A673 (cell line): Measurements from ENCODE around the gene TMEM255B.

ENCODE experiments used
- EZH2 ChIP-seq: fragments of 200-600 bp; sonication (generic); IDR thresholded peaks from 2 replicates; pipeline ENCODE4 v1.6.1; 2017; ENCODE audit warnings: borderline replicate concordance, low read depth, mild to moderate bottlenecking, mixed read lengths, antibody characterized with exemption, low read length; ENCODE audit not compliant: poor library complexity, severe bottlenecking
- TF ChIP-seq, protein P1 (sequence below): fragments of 300-800, 200-600 bp; sonication (generic); conservative IDR thresholded peaks from 2 replicates; pipeline ENCODE4 v1.5.1; 2017; ENCODE audit warnings: low read depth, mild to moderate bottlenecking, antibody characterized with exemption, low read length, moderate library complexity, mixed read lengths

DNA sequence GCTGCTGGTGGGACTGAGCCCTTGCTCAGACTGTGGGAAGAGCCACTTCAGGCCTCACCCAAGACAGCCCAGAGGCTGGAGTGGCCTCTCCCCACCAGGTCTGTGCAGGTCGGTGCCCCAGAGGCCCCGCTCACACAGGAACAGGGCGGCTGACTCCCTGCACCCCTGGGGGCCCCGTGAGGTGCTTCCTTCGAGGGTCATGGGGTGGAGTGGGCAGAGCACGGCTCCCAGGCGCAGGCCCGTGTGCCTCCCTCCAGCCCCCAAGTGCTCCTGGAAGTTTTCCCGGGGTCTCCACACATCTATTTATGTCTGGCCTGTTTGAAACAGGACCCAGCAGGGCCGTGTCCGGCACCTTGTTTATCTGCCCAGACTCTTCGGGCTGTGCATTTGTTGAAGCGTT, 9.5 kb upstream of the TMEM255B start:
- TF ChIP-seq, protein P1, sequence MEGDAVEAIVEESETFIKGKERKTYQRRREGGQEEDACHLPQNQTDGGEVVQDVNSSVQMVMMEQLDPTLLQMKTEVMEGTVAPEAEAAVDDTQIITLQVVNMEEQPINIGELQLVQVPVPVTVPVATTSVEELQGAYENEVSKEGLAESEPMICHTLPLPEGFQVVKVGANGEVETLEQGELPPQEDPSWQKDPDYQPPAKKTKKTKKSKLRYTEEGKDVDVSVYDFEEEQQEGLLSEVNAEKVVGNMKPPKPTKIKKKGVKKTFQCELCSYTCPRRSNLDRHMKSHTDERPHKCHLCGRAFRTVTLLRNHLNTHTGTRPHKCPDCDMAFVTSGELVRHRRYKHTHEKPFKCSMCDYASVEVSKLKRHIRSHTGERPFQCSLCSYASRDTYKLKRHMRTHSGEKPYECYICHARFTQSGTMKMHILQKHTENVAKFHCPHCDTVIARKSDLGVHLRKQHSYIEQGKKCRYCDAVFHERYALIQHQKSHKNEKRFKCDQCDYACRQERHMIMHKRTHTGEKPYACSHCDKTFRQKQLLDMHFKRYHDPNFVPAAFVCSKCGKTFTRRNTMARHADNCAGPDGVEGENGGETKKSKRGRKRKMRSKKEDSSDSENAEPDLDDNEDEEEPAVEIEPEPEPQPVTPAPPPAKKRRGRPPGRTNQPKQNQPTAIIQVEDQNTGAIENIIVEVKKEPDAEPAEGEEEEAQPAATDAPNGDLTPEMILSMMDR, result no peak
- TF ChIP-seq EZH2, result no peak
